Aorta (tissue), 5 donors: Measurements from ENCODE around the gene RIMBP3C. TPM values are rescaled to one million over a fixed set of nuclear protein-coding genes. Genes with fewer than 3 reads are reported as not detected.
"Not testable (repeated sequence)": the region's sequence is repeated elsewhere in the genome, so short reads cannot be mapped to it uniquely, and the experiment has no call there.

ENCODE experiments used
- ATAC-seq: fragments of 200-7000 bp; cut with Tn5 transposase; one replicate; pipeline ENCODE4 v1.9.1; 2022; ENCODE audit warnings: moderate library complexity; ENCODE audit not compliant: low FRiP score
- DNase-seq, 2 donors: peaks; one replicate each; pipeline ENCODE4 v3.0.0-alpha.2; 2020
- H3K27ac ChIP-seq, 2 donors: one replicate each; pipeline ENCODE4 v1.5.1; 2013; ENCODE audit warnings: low read length in 2 of 2, mild to moderate bottlenecking in 2 of 2, moderate library complexity in 2 of 2, control low read depth in 1 of 2, inconsistent platforms in 1 of 2, low read depth in 1 of 2
- H3K27me3 ChIP-seq, 2 donors: one replicate each; pipeline ENCODE4 v1.6.1; 2013; ENCODE audit warnings: control low read depth in 1 of 2, low read length in 1 of 2, mild to moderate bottlenecking in 1 of 2, moderate library complexity in 1 of 2; ENCODE audit not compliant: insufficient read depth in 2 of 2, control insufficient read depth in 1 of 2
- H3K36me3 ChIP-seq, 2 donors: one replicate each; pipeline ENCODE4 v1.6.1; 2013; ENCODE audit warnings: control low read depth in 1 of 2, low read length in 1 of 2, mild to moderate bottlenecking in 1 of 2; ENCODE audit not compliant: insufficient read depth in 2 of 2, control insufficient read depth in 1 of 2
- H3K4me1 ChIP-seq, 2 donors: one replicate each; pipeline ENCODE4 v1.6.1; 2013; ENCODE audit warnings: low read length in 2 of 2, control low read depth in 1 of 2, mild to moderate bottlenecking in 1 of 2, moderate library complexity in 1 of 2; ENCODE audit not compliant: insufficient read depth in 2 of 2, control insufficient read depth in 1 of 2
- H3K4me3 ChIP-seq, 2 donors: one replicate each; pipeline ENCODE4 v1.5.1; 2013; ENCODE audit warnings: low read length in 2 of 2, control low read depth in 1 of 2, mild to moderate bottlenecking in 1 of 2
- H3K9me3 ChIP-seq: one replicate; pipeline ENCODE4 v1.6.1; 2013; ENCODE audit warnings: mild to moderate bottlenecking, low read length; ENCODE audit not compliant: control insufficient read depth
- WGBS, 2 donors: extraction: QIAGEN DNeasy Blood & Tissue Kit; methylation state at CpG; one replicate each; pipeline ENCODE4 v1.1.7; 2013; 5-methylcytosine and 5-hydroxymethylcytosine counted together
- intact Hi-C, 2 donors: fragments of 100-400 bp; cut with DNase I; formaldehyde crosslinking; loops; one replicate each; pipeline versions ENCODE4 v1.14.2 to v1.15.0; 2022
- polyA plus RNA-seq, 2 donors: library from polyadenylated mRNA; stranded (reverse); fragments of 200-250 nt; gene quantifications; one replicate each; pipeline ENCODE4 v1.2.3, GENCODE V29; 2013
- total RNA-seq, 2 donors: library from RNA; stranded (reverse); fragmentation: NEBNext Ultra II Directional; extraction: Animal tissue kit (Norgen Biotek cat#: 25700); gene quantifications; one replicate each; pipeline ENCODE4 v1.2.1, GENCODE V29; 2021
- donor health status: healthy with polysubstance abuse.
- donor health status: Bipolar disorder and iron deficiency.
- donor health status: DM: no; HTN: no; CAD: no.
- donor health status: DM: no; HTN: no; CAD: no.
- donor health status: DM: yes; HTN: yes; CAD: no.

Gene RIMBP3C
- total and polyA plus RNA-seq, 4 donors = 0.32 TPM; not detected in 3

DNA sequence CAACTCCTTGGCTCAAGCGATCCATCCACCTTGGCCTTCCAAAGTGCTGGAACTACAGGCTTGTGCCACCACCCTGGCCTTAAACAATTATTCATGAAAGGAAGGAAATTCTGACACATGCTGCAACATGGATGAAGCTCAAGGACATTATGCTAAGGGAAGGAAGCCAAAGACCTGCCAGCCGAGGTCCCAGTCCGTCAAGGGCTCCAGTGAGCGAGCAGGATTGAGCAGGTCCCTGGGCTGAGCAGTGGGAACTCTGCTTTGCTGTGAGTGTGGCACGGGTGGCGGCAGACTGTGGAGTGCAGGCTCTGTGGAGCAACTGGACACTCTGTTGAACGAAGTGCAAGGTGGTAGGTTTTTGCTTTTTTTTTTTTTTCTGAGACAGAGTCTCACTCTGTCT is 11.4 kb downstream of the RIMBP3C start:
- intact Hi-C loops, DNase-seq, H3K36me3 ChIP-seq, H3K27ac ChIP-seq, H3K4me3 ChIP-seq, H3K9me3 ChIP-seq, ATAC-seq, H3K4me1 ChIP-seq, H3K27me3 ChIP-seq: not testable (repeated sequence)
- WGBS, 2 donors = no CpG with 5 or more reads among the region's 7 CpGs

DNA sequence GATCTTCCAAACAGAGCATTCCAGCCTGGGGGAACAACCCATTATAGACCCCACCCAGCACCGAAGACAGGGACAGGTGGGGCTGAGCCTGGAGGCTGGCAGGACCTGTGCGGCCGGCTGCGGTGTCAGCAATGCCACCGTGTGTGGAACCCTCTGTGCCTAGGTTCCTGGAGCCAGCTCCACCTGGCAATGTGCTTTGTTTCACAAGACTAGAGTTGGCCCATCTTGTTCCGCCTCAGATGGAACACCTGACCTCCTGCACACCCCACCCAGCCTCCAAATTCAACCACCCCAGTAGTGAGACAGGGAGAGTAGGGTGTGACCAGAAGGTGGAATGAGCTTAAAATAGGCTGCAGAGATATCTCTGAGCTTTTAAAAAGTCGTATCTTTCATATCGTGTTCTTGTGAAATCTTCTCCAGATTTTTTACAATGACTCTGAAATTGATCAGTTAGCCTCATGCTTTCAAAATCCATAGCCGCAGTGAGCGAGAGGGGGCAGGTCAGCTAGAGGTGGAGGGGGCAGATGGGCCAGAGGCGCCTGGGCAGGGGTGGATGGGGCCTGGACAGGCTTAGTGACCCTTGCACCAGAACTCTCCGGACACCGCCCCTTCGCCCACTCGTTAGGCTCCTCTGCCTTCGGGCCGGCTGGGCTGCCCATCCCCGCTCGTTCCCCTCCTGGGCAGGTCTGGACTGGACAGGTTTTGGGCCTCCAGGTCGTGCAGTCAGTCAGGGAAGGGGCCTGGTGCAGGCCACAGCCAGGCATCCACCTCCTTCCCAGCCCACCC is 18.2 kb downstream of the RIMBP3C start:
- H3K36me3 ChIP-seq, H3K9me3 ChIP-seq, ATAC-seq, H3K4me1 ChIP-seq, intact Hi-C loops, DNase-seq, H3K27me3 ChIP-seq, H3K4me3 ChIP-seq, H3K27ac ChIP-seq: not testable (repeated sequence)
- WGBS, 2 donors = no CpG with 5 or more reads among the region's 20 CpGs

DNA sequence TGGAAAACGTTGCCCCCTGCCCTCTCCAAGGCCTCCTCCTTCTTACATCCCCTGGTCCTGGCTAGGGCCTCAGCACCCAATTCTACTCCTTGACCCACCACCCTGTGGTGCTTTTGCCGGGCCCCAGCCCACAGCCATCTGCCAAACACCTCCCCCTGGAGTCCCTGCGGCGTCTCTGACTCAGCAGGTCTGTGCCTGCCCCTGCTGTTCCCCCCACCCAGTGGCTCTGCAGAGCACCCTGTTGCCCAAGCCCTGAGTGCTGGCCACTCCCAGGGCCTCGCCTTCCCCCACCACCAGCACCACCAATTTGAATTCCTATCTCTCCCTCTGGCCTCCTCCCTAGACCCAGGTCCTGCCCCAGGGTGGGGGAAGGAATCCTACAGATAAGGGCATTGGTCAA is 19.7 kb downstream of the RIMBP3C start:
- H3K9me3 ChIP-seq, H3K36me3 ChIP-seq, DNase-seq, H3K4me1 ChIP-seq, intact Hi-C loops, H3K27me3 ChIP-seq, H3K4me3 ChIP-seq, ATAC-seq, H3K27ac ChIP-seq: not testable (repeated sequence)
- WGBS, 2 donors = no CpG with 5 or more reads among the region's 5 CpGs

DNA sequence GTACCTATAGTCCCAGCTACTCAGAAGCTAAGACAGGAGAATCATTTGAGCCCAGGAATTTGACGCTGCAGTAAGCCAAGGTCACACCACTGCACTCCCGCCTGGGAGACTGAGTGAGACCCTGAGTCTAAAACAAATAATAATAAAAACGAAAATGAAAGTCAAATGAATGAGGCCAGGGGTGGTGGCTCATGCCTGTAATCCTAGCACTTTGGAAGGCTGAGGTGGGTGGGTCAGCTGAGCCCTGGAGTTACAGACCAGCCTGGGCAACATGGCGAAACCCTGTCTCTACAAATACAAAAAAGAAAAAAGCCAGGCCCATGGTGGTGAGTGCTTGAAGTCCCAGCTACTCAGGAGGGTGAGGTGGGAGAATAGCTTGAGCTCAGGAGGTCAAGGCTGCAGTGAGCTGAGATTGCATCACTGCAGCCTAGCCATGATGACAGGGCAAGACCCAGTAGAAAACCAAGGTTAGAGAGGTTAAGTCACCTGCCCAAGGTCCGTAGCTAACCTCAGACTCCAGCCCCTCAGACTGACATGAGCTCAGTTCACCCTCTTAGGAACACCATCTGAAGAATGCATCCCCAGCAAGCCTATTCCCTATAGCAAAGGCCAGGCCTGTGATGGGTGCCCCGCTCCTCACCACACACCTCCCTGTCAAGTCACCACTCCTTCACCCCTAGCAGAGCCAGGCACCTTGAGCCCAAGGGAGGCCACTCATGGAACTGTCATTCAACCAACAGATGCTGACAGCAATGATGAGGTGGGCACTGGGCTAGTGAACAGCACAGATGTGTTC is 24.4 kb downstream of the RIMBP3C start:
- H3K9me3 ChIP-seq, H3K36me3 ChIP-seq, intact Hi-C loops, H3K27me3 ChIP-seq, ATAC-seq, H3K4me1 ChIP-seq, H3K4me3 ChIP-seq, DNase-seq, H3K27ac ChIP-seq: not testable (repeated sequence)
- no CpG with 5 or more reads among the region's 6 CpGs for WGBS, 2 donors

DNA sequence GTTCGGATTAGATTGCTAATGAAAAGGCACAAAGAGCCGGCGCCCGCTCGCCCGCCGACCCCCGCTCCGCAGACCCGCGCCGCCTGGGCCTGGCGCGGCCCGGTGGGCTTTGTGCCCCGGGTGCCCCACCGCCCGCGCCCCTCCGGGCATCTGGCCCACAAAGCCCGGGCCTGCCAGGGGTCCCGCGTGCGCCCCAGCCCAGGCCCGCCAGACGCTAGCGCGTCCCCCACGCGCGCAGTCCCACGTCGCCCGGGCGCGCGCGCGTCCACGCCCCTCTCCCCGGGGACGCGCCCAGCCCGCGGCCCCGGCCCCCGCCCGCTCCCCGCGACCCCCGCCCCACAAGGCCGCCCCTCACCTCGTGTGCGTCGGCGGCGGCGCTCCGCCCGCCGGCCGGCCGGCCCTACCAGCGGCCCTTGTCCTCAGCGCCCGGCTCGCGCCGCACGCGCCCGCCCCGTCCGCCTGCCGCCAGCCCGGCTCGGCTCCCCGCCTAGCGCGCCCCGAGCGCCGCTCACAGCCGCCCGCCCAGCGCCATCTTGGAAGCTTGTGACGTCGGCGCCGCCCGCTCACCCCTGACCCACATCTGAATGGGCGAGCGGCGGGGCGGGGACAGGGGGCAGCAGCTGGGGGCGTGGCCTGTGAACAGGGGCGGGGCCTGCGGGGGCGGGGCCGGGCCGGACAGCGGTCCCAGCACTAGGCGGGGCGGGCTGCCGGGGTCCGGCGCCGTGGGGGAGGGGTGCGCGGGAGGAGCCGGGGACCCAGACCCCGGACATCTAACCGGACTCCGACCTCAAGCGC is 34.1 kb downstream of the RIMBP3C start:
- ATAC-seq = peak; percentile 91
- H3K36me3 ChIP-seq, H3K27me3 ChIP-seq, DNase-seq, H3K4me3 ChIP-seq, intact Hi-C loops, H3K4me1 ChIP-seq, H3K27ac ChIP-seq, H3K9me3 ChIP-seq: not testable (repeated sequence)
- WGBS, 2 donors = no CpG with 5 or more reads among the region's 115 CpGs

DNA sequence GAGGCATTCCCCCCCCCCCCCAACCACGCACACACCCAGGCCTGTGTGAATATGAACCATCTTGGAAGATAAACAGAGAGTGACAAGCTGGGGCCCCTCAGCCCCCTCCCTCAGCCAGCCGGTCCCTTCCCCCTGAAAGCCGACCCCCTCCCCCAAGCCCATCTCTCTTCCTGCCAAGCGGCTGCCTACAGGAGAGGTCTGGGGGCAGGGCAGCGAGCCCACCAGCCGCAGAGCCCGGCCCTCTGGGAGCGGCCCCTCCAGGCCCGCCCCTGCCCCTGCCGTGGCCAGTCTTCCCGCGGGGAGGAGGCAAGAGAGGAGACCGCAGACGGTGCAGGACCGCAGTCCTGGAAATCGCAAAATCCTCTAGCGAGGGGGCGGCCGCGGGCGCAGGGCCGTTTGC is 34.7 kb downstream of the RIMBP3C start:
- DNase-seq, H3K9me3 ChIP-seq, H3K36me3 ChIP-seq, intact Hi-C loops, H3K27ac ChIP-seq, H3K4me1 ChIP-seq, ATAC-seq, H3K27me3 ChIP-seq, H3K4me3 ChIP-seq: not testable (repeated sequence)
- no CpG with 5 or more reads among the region's 22 CpGs for WGBS, 2 donors

DNA sequence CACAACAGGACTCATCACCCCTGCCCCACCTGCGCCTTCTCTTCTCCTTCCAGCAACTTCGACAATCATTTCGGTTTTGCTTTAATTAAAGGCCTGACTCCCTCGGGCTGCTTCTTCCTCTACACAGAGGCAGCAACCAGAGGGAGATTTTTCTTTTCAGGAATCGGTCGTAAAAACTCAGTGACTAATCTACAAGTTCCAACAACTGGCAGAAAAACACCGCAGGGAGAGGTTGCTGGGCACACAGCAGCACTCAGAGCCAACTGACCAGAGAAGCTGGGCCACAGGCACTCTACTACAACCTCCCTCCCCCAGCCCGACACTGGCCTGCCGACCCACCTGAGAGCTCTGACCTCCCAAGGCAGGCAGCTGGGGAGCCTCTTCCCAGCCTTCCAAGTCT is 36.0 kb downstream of the RIMBP3C start:
- H3K27me3 ChIP-seq, intact Hi-C loops, H3K4me3 ChIP-seq, H3K4me1 ChIP-seq, DNase-seq, ATAC-seq, H3K27ac ChIP-seq, H3K36me3 ChIP-seq, H3K9me3 ChIP-seq: not testable (repeated sequence)
- WGBS, 2 donors = no CpG with 5 or more reads among the region's 9 CpGs

DNA sequence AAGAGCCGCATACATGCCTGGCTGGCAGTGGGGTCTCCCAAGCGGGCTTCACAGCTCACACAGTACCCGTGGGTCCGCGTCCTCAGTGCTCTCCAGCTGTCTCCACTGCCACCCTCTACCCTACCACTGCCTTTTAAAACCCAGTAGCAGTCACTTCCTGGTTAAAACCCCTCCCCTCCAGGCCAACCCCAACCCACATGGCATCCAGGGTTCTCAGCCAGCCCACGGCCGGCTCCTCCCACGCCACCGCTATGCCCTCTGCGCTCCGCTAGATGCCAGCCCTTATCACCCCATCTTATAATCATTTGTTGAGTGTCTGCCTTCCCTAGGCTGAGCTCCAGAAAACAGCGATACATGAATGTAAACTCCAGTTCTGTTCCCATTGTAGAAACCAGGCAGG is 37.1 kb downstream of the RIMBP3C start:
- H3K36me3 ChIP-seq, ATAC-seq, H3K4me1 ChIP-seq, intact Hi-C loops, H3K27ac ChIP-seq, H3K9me3 ChIP-seq, H3K4me3 ChIP-seq, H3K27me3 ChIP-seq, DNase-seq: not testable (repeated sequence)
- WGBS, 2 donors = no CpG with 5 or more reads among the region's 12 CpGs
